Measurements from ENCODE around the gene CREBBP. TPM values are rescaled to one million over a fixed set of nuclear protein-coding genes. Genes with fewer than 3 reads are reported as not detected.

CREBBP gene
- total RNA-seq, 2 experiments from 2014 or later, result 145 to 152 TPM

DNA sequence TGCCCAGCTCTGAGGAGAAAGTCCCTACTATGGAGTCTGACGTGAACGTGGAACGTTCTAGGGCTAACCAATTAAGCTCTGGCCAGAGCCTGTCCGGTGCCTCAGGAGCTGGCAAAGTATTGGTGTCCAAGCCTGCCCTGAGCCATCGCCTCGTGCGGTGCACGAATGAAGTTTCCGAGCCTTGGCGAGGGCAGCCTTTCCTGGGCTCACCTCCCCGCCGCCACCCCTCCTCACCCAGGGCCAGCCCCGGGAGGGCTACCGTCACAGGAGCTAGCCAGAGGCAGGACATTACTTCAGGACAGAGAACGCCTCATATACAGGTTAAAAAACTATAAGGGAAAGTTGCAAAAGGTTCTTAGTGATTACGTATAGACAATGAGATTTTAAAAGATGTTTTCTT, 139.6 kb downstream of the CREBBP start:
- Histone ChIP-seq H3K4me1 (ENCODE audit: insufficient read depth, low read length) (no peaks in the 10 kb centered on the region), H3K9me3 (ENCODE audit: control insufficient read depth in 1 of 2, insufficient read depth in 1 of 2, low read length in 2 of 2) (no peaks in the 10 kb centered on the region), H3K36me3 (ENCODE audit: insufficient read depth, low read length) (peaks cover 90% of the 10 kb centered on the region), H3K27ac (ENCODE audit: low read depth in 1 of 2, low read length in 2 of 2) (no peak overlapping the region), H3K4me3 (ENCODE audit: low read length) (no peak overlapping the region), H3K27me3 (ENCODE audit: control insufficient read depth in 1 of 2, insufficient read depth in 2 of 2, low read length in 2 of 2) (no peaks in the 10 kb centered on the region)
- Mint-ChIP-seq H3K4me1 (ENCODE audit: low read depth) (no peaks in the 10 kb centered on the region), H3K4me3 (no peak overlapping the region), H3K9me3 (no peaks in the 10 kb centered on the region), H3K27ac (no peak overlapping the region), H3K27me3 (no peaks in the 10 kb centered on the region), H3K36me3 (ENCODE audit: low read depth) (peaks cover 97% of the 10 kb centered on the region)
- ATAC-seq (ENCODE audit: poor library complexity), result no peak
- ChIA-PET POLR2A (no interaction called here), CTCF (no interaction called here)
- intact Hi-C loops (cut with DNase I, micrococcal nuclease), result loop anchor here in 1 of 2 experiments (5.0 kb wide), 1 partner anchor 54 kb away; no protein-coding TSS in a partner anchor
- TF ChIP-seq, protein P1, sequence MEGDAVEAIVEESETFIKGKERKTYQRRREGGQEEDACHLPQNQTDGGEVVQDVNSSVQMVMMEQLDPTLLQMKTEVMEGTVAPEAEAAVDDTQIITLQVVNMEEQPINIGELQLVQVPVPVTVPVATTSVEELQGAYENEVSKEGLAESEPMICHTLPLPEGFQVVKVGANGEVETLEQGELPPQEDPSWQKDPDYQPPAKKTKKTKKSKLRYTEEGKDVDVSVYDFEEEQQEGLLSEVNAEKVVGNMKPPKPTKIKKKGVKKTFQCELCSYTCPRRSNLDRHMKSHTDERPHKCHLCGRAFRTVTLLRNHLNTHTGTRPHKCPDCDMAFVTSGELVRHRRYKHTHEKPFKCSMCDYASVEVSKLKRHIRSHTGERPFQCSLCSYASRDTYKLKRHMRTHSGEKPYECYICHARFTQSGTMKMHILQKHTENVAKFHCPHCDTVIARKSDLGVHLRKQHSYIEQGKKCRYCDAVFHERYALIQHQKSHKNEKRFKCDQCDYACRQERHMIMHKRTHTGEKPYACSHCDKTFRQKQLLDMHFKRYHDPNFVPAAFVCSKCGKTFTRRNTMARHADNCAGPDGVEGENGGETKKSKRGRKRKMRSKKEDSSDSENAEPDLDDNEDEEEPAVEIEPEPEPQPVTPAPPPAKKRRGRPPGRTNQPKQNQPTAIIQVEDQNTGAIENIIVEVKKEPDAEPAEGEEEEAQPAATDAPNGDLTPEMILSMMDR (IDR thresholded peaks at IDR 0.05), result no peak
- DNase-seq, result no peak

DNA sequence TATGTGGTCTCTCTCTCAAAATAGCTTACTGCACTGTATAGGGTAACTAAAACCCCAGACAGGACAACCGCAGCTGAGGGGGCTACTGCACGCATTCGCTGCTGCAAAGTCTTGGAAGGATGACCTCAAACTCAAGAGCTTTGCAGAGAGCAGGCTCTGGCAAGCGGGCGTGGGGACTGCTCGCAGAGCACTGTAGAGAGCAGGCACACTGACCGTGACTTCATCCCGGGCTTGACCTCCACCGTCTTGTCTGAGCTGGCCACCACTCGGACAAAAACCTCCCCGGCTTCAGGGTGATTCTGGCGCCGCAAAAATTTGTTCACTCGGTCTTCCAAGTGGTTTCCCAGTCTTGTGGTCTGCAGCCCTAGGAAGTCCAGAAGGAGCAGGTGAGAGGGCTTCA, 140.3 kb downstream of the CREBBP start:
- Histone ChIP-seq H3K27ac (ENCODE audit: low read depth in 1 of 2, low read length in 2 of 2) (no peak overlapping the region), H3K4me3 (ENCODE audit: low read length) (no peak overlapping the region), H3K9me3 (ENCODE audit: control insufficient read depth in 1 of 2, insufficient read depth in 1 of 2, low read length in 2 of 2) (no peaks in the 10 kb centered on the region), H3K27me3 (ENCODE audit: control insufficient read depth in 1 of 2, insufficient read depth in 2 of 2, low read length in 2 of 2) (no peaks in the 10 kb centered on the region), H3K36me3 (ENCODE audit: insufficient read depth, low read length) (peaks cover 90% of the 10 kb centered on the region), H3K4me1 (ENCODE audit: insufficient read depth, low read length) (no peaks in the 10 kb centered on the region)
- CTCF ChIA-PET, result interaction anchor here (0.6 kb wide), 1 partner anchor 199 kb away, joined by 3 read pairs; no protein-coding TSS in a partner anchor
- no peak for DNase-seq
- intact Hi-C loops (cut with DNase I, micrococcal nuclease), result loop anchor here in 1 of 2 experiments (5.0 kb wide), 1 partner anchor 53 kb away; no protein-coding TSS in a partner anchor
- Mint-ChIP-seq H3K9me3 (no peaks in the 10 kb centered on the region), H3K4me3 (no peak overlapping the region), H3K36me3 (ENCODE audit: low read depth) (peaks cover 96% of the 10 kb centered on the region), H3K27me3 (no peaks in the 10 kb centered on the region), H3K4me1 (ENCODE audit: low read depth) (no peaks in the 10 kb centered on the region), H3K27ac (no peak overlapping the region)
- no peak for ATAC-seq (ENCODE audit: poor library complexity)
- TF ChIP-seq, protein P1 (IDR thresholded peaks at IDR 0.05), result no peak
- POLR2A ChIA-PET, result no interaction called here

DNA sequence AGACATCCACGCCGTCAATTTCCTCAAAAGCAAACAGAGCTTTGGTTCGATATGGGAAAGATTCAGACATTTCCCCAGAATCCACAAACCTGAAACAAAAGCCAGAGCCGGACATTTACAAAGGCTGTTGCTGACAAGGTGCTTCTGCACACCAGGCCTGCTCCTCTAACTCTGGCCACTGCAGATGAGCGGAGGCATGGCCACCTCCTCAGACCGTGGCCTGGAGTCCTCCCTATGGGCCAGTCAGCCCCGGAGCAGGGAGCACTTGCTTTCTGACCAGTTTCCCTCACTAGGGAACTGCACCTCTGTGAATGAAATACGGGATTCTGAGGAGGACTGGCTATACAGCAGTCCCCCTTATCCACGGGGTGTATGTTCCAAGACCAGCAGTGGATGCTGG, 140.9 kb downstream of the CREBBP start:
- H3K27me3 Mint-ChIP-seq, result no peaks in the 10 kb centered on the region
- DNase-seq, result no peak
- TF ChIP-seq, protein P1 (IDR thresholded peaks at IDR 0.05), result no peak
- no peaks in the 10 kb centered on the region for H3K9me3 ChIP-seq (ENCODE audit: control insufficient read depth in 1 of 2, insufficient read depth in 1 of 2, low read length in 2 of 2)
- no peak overlapping the region for H3K27ac ChIP-seq (ENCODE audit: low read depth in 1 of 2, low read length in 2 of 2)
- H3K4me1 ChIP-seq (ENCODE audit: insufficient read depth, low read length), result no peaks in the 10 kb centered on the region
- H3K27ac Mint-ChIP-seq, result no peak overlapping the region
- peaks cover 96% of the 10 kb centered on the region for H3K36me3 Mint-ChIP-seq (ENCODE audit: low read depth)
- CTCF ChIA-PET, result interaction anchor here (0.6 kb wide), 1 partner anchor 199 kb away, joined by 3 read pairs; no protein-coding TSS in a partner anchor
- H3K27me3 ChIP-seq (ENCODE audit: control insufficient read depth in 1 of 2, insufficient read depth in 2 of 2, low read length in 2 of 2), result no peaks in the 10 kb centered on the region
- intact Hi-C loops (cut with DNase I, micrococcal nuclease), result loop anchor here in 1 of 2 experiments (5.0 kb wide), 1 partner anchor 52 kb away; no protein-coding TSS in a partner anchor
- H3K4me3 Mint-ChIP-seq, result no peak overlapping the region
- H3K4me1 Mint-ChIP-seq (ENCODE audit: low read depth), result no peaks in the 10 kb centered on the region
- ATAC-seq (ENCODE audit: poor library complexity), result no peak
- no peaks in the 10 kb centered on the region for H3K9me3 Mint-ChIP-seq
- peaks cover 90% of the 10 kb centered on the region for H3K36me3 ChIP-seq (ENCODE audit: insufficient read depth, low read length)
- H3K4me3 ChIP-seq (ENCODE audit: low read length), result no peak overlapping the region
- POLR2A ChIA-PET, result interaction anchor here (0.9 kb wide), 1 partner anchor 22 kb away, joined by 3 read pairs; the partner anchor contains the start of gene TRAP1

All from CD4-positive, alpha-beta T cell (primary cell).